ENCODE measurements around the gene ZNF329.

DNA sequence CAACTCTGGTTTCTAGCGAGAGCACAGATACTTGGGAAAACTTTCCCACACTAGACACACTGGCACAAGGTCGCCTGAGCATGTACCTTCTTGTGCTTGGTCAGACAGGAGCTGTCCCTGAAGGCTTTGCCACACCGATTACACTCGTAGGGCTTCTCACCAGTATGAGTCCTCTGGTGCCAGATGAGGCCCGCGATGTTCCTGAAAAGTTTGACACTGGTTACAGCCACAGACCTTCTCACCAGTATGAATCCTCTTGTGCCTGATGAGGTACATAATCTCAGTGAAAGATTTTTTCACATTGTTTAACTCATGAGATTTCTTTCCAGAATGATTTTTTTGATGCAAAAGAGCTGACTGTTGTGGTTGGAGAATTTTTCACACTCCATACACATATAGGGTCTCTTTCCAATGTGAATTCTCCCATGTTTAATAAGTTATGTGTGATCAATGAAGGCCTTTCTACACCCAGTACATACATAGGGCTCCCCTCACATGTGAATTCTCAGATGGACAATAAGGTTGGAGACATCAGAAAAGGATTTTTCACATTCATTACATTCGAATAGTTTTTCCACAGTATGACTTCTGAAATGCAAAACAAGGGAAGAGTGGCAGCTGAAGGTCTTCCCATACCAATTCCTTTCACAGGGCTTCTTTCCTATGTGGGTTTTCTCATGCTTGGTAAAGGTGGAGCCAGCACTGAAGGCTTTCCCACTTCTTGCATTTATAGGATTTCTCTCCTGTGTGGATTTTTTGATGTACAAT lies 42.6 kb downstream of the ZNF329 start:
- TF ChIP-seq POLR2A (IDR thresholded peaks at IDR 0.05) = no peak
- TF ChIP-seq, protein P1, sequence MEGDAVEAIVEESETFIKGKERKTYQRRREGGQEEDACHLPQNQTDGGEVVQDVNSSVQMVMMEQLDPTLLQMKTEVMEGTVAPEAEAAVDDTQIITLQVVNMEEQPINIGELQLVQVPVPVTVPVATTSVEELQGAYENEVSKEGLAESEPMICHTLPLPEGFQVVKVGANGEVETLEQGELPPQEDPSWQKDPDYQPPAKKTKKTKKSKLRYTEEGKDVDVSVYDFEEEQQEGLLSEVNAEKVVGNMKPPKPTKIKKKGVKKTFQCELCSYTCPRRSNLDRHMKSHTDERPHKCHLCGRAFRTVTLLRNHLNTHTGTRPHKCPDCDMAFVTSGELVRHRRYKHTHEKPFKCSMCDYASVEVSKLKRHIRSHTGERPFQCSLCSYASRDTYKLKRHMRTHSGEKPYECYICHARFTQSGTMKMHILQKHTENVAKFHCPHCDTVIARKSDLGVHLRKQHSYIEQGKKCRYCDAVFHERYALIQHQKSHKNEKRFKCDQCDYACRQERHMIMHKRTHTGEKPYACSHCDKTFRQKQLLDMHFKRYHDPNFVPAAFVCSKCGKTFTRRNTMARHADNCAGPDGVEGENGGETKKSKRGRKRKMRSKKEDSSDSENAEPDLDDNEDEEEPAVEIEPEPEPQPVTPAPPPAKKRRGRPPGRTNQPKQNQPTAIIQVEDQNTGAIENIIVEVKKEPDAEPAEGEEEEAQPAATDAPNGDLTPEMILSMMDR (IDR thresholded peaks at IDR 0.05) = no peak
- TF ChIP-seq POLR2AphosphoS5 (IDR thresholded peaks at IDR 0.05; ENCODE audit: insufficient read depth in 1 of 2, low read depth in 1 of 2) = no peak
